OCI-LY1 (cell line): ENCODE results near the gene GALNTL6.

Experiments
- H2AFZ ChIP-seq: fragments of 200-600 bp; sonication (generic), shearing (Covaris generic); 2 replicates; pipeline ENCODE4 v1.6.0; 2014; ENCODE audit warnings: antibody characterized with exemption, mild to moderate bottlenecking, low read length
- H3F3A ChIP-seq: fragments of 200-600 bp; sonication (generic), shearing (Covaris generic); 2 replicates; pipeline ENCODE4 v1.6.0; 2014; ENCODE audit warnings: mild to moderate bottlenecking, antibody characterized with exemption, low read length, moderate library complexity; ENCODE audit not compliant: insufficient read depth
- H3K27ac ChIP-seq: fragments of 200-600 bp; sonication (generic); 2 replicates; pipeline ENCODE4 v1.5.1; 2014; ENCODE audit warnings: low read length, mixed run types, mild to moderate bottlenecking, low read depth; ENCODE audit not compliant: poor library complexity, severe bottlenecking
- H3K27me3 ChIP-seq: fragments of 200-600 bp; sonication (generic); 2 replicates; pipeline ENCODE4 v1.6.0; 2014; ENCODE audit warnings: antibody characterized with exemption, mild to moderate bottlenecking, low read length, moderate library complexity; ENCODE audit not compliant: insufficient read depth
- H3K36me3 ChIP-seq: fragments of 200-600 bp; sonication (generic); 2 replicates; pipeline ENCODE4 v1.6.1; 2014; ENCODE audit warnings: mild to moderate bottlenecking, antibody characterized with exemption, low read length, moderate library complexity, mixed read lengths; ENCODE audit not compliant: insufficient read depth
- H3K4me1 ChIP-seq: fragments of 200-600 bp; sonication (generic); 2 replicates; pipeline ENCODE4 v1.5.1; 2014; ENCODE audit warnings: mild to moderate bottlenecking, low read length, moderate library complexity; ENCODE audit not compliant: insufficient read depth, severe bottlenecking
- H3K4me2 ChIP-seq: fragments of 200-600 bp; sonication (generic), shearing (Covaris generic); 2 replicates; pipeline ENCODE4 v1.6.1; 2014; ENCODE audit warnings: low read length
- H3K4me3 ChIP-seq: fragments of 200-600 bp; sonication (generic); 2 replicates; pipeline ENCODE4 v1.5.1; 2014; ENCODE audit warnings: low read length, low read depth, mild to moderate bottlenecking, mixed read lengths; ENCODE audit not compliant: poor library complexity, severe bottlenecking
- H3K79me2 ChIP-seq: fragments of 200-600 bp; shearing (Covaris generic); 2 replicates; pipeline ENCODE4 v1.6.1; 2016; ENCODE audit warnings: mixed run types, low read length, mixed read lengths; ENCODE audit not compliant: insufficient read depth
- H3K9ac ChIP-seq: fragments of 200-600 bp; sonication (generic), shearing (Covaris generic); 2 replicates; pipeline ENCODE4 v1.6.1; 2014; ENCODE audit warnings: mild to moderate bottlenecking, low read length, mixed read lengths
- H3K9me2 ChIP-seq: fragments of 200-600 bp; sonication (generic), shearing (Covaris generic); 2 replicates; pipeline ENCODE4 v1.6.1; 2014; ENCODE audit warnings: low read depth, mild to moderate bottlenecking, low read length, mixed read lengths
- H3K9me3 ChIP-seq: fragments of 200-600 bp; shearing (Covaris generic); 2 replicates; pipeline ENCODE4 v1.6.1; 2014; ENCODE audit warnings: low read length, mixed read lengths
- H4K20me1 ChIP-seq: fragments of 200-600 bp; sonication (generic), shearing (Covaris generic); 2 replicates; pipeline ENCODE4 v1.6.0; 2016; ENCODE audit warnings: mild to moderate bottlenecking, low read length; ENCODE audit not compliant: insufficient read depth
- CTCF ChIP-seq: fragments of 200-600 bp; sonication (generic), shearing (Covaris generic); IDR thresholded peaks from 2 replicates; pipeline ENCODE4 v1.5.1; 2017; ENCODE audit warnings: mild to moderate bottlenecking, antibody characterized with exemption, low read length, moderate library complexity, mixed read lengths
- EZH2 ChIP-seq: fragments of 200-600 bp; sonication (generic), shearing (Covaris generic); IDR thresholded peaks from 2 replicates; pipeline ENCODE4 v1.8.0; 2017; ENCODE audit warnings: borderline replicate concordance, mixed run types, mild to moderate bottlenecking, antibody characterized with exemption, low read length, moderate library complexity, mixed read lengths

GALNTL6 gene

DNA sequence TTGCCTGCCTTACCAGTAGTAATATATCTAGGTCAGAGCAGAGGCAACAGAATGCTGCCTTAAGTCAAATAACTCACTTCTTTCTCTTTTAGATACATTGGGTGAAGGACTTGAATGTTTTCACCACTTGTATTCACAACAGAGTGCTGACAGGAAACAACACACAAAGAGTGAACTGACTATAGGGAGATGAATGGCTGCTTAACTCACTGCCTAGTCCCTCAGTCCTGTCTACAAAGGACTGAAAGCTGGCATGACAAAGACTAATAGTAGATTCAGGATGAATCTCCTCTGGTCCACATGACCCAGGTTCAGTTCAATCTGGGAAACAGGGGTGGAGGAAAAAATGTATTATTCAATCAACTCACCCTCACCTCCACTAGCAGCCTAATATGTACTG, 134.2 kb downstream of the GALNTL6 start:
- no peaks in the 10 kb centered on the region for H3K36me3 ChIP-seq
- H3K9ac ChIP-seq: no peak overlapping the region
- no peaks in the 10 kb centered on the region for H3F3A ChIP-seq
- no peak overlapping the region for H3K27ac ChIP-seq
- no peak overlapping the region for H2AFZ ChIP-seq
- H3K4me3 ChIP-seq: no peak overlapping the region
- no peak for TF ChIP-seq EZH2
- TF ChIP-seq CTCF: no peak
- H3K79me2 ChIP-seq: no peaks in the 10 kb centered on the region
- H3K9me2 ChIP-seq: no peaks in the 10 kb centered on the region
- H3K9me3 ChIP-seq: no peaks in the 10 kb centered on the region
- no peak overlapping the region for H3K4me2 ChIP-seq
- no peaks in the 10 kb centered on the region for H3K4me1 ChIP-seq
- no peaks in the 10 kb centered on the region for H4K20me1 ChIP-seq
- H3K27me3 ChIP-seq: no peaks in the 10 kb centered on the region

DNA sequence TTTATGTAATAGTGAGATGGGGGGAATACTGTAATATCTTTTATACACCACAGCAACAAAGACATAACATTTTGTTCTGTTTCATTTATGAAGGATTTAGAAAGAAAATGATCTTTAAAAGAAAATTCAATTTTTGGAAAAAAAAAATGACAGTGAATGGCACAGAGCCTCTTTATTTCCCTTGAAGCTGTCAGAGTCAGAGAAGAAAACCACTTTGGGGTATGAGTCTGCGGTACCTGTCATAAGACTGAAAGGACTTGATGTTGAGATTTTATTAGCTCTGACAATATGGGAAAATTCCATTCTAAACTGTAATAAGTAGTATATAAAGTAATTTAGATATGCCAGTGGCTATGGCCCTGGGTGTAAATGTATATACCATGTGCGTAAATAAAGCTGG, 134.8 kb downstream of the GALNTL6 start:
- TF ChIP-seq CTCF (no peak), EZH2 (no peak)
- Histone ChIP-seq H3K27me3 (no peaks in the 10 kb centered on the region), H3K4me3 (no peak overlapping the region), H3K4me2 (no peak overlapping the region), H3K9ac (no peak overlapping the region), H3K27ac (no peak overlapping the region), H3K79me2 (no peaks in the 10 kb centered on the region), H2AFZ (no peak overlapping the region), H3K4me1 (no peaks in the 10 kb centered on the region), H3F3A (no peaks in the 10 kb centered on the region), H3K9me2 (no peaks in the 10 kb centered on the region), H3K9me3 (no peaks in the 10 kb centered on the region), H4K20me1 (no peaks in the 10 kb centered on the region), H3K36me3 (no peaks in the 10 kb centered on the region)

- Histone ChIP-seq H3K27me3 (no peaks in the 10 kb centered on the region), H3K9me2 (no peaks in the 10 kb centered on the region), H3K4me1 (no peaks in the 10 kb centered on the region), H3K79me2 (no peaks in the 10 kb centered on the region), H3K4me2 (no peak overlapping the region), H3K36me3 (no peaks in the 10 kb centered on the region), H3K27ac (no peak overlapping the region), H3F3A (no peaks in the 10 kb centered on the region), H2AFZ (no peak overlapping the region), H3K4me3 (no peak overlapping the region), H3K9me3 (no peaks in the 10 kb centered on the region), H4K20me1 (no peaks in the 10 kb centered on the region), H3K9ac (no peak overlapping the region)
- no peak for TF ChIP-seq CTCF
- TF ChIP-seq EZH2: no peak
Observed at GRCh38 chr4:171954650-171955049, 141.4 kb downstream of the GALNTL6 start.
